ENCODE results near the gene CYTH2. TPM values are rescaled to one million over a fixed set of nuclear protein-coding genes. Genes with fewer than 3 reads are reported as not detected.

CYTH2 gene
- total RNA-seq, 1 donor from 2014 or later: 50.3 TPM

DNA sequence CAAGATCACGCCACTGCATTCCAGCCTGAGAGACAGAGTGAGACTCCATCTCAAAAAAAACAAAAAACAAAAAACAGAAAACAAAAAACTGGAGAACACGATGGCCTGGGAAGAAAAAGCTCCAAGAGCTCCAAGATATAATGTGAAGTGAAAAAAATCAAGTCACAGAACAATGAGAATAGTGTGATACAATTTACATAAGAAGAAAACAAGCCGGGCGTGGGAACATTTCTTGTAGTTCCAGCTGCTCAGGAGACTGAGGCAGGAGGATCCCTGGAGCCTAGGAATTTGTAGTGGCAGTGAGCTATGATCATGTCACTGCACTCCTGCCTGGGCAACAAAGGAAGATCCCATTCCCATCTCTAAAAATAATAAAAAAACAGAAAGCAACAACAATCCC lies 51.0 kb downstream of the CYTH2 start:
- Histone ChIP-seq H3K9ac (no peak overlapping the region), H2AFZ (replicated peaks) (no peak overlapping the region), H3K36me3 (no peaks in the 10 kb centered on the region), H3F3A (ENCODE audit: low read depth) (peaks cover 4% of the 10 kb centered on the region), H3K79me2 (ENCODE audit: low read depth) (no peaks in the 10 kb centered on the region), H3K4me3 (no peak overlapping the region), H3K4me1 (no peaks in the 10 kb centered on the region), H3K27me3 (no peaks in the 10 kb centered on the region), H3K9me3 (ENCODE audit: low read depth) (no peaks in the 10 kb centered on the region), H3K27ac (no peak overlapping the region), H4K20me1 (ENCODE audit: low read depth) (no peaks in the 10 kb centered on the region), H3K4me2 (no peak overlapping the region)
- peaks cover 11% of the 10 kb centered on the region for H3K9me3 Mint-ChIP-seq
- no peak overlapping the region for H3K27ac Mint-ChIP-seq
- H3K36me3 Mint-ChIP-seq: no peaks in the 10 kb centered on the region
- TF ChIP-seq EZH2 (IDR thresholded peaks at IDR 0.05) (no peak), EZH2phosphoT487 (IDR thresholded peaks at IDR 0.05) (no peak)
- TF ChIP-seq, protein P1, sequence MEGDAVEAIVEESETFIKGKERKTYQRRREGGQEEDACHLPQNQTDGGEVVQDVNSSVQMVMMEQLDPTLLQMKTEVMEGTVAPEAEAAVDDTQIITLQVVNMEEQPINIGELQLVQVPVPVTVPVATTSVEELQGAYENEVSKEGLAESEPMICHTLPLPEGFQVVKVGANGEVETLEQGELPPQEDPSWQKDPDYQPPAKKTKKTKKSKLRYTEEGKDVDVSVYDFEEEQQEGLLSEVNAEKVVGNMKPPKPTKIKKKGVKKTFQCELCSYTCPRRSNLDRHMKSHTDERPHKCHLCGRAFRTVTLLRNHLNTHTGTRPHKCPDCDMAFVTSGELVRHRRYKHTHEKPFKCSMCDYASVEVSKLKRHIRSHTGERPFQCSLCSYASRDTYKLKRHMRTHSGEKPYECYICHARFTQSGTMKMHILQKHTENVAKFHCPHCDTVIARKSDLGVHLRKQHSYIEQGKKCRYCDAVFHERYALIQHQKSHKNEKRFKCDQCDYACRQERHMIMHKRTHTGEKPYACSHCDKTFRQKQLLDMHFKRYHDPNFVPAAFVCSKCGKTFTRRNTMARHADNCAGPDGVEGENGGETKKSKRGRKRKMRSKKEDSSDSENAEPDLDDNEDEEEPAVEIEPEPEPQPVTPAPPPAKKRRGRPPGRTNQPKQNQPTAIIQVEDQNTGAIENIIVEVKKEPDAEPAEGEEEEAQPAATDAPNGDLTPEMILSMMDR (IDR thresholded peaks at IDR 0.05): no peak
- DNase-seq (ENCODE audit: low spot score): no peak
- H3K27me3 Mint-ChIP-seq (ENCODE audit: insufficient read depth, low read depth): peaks cover 15% of the 10 kb centered on the region
- no peak overlapping the region for H3K4me3 Mint-ChIP-seq
- H3K4me1 Mint-ChIP-seq: peaks cover 19% of the 10 kb centered on the region

DNA sequence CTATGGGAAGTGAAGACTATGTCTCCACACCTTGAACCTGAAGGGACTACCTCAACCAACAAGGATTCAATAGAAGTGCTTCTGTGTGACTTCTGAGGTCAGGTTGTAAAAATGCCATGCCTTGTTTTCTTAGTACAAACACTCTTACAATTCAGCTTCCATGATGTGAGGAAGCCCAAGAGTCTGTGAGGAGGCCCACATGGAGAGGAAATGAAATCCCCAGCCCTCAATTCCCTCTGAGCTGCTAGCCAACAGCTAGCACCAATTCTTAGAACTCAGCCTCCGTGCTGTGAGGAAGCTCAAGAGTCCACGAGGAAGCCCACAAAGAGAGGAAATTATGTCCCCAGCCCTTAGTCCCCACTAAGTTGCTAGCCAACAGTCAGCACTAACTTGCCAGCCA lies 55.1 kb downstream of the CYTH2 start:
- H3K4me3 ChIP-seq: no peak overlapping the region
- Mint-ChIP-seq H3K27me3 (ENCODE audit: insufficient read depth, low read depth) (peaks cover 21% of the 10 kb centered on the region), H3K9me3 (peaks cover 26% of the 10 kb centered on the region), H3K4me3 (no peak overlapping the region), H3K4me1 (peaks cover 3% of the 10 kb centered on the region), H3K36me3 (no peaks in the 10 kb centered on the region), H3K27ac (no peak overlapping the region)
- H4K20me1 ChIP-seq (ENCODE audit: low read depth): no peaks in the 10 kb centered on the region
- no peaks in the 10 kb centered on the region for H3K79me2 ChIP-seq (ENCODE audit: low read depth)
- DNase-seq (ENCODE audit: low spot score): no peak
- no peak overlapping the region for H3K4me2 ChIP-seq
- H3K4me1 ChIP-seq: no peaks in the 10 kb centered on the region
- TF ChIP-seq EZH2phosphoT487 (IDR thresholded peaks at IDR 0.05): no peak
- no peak for TF ChIP-seq EZH2 (IDR thresholded peaks at IDR 0.05)
- TF ChIP-seq, protein P1 (IDR thresholded peaks at IDR 0.05): no peak
- H3K9me3 ChIP-seq (ENCODE audit: low read depth): peaks cover 6% of the 10 kb centered on the region
- no peaks in the 10 kb centered on the region for H3K27me3 ChIP-seq
- H2AFZ ChIP-seq (replicated peaks): no peak overlapping the region
- H3K36me3 ChIP-seq: no peaks in the 10 kb centered on the region
- no peaks in the 10 kb centered on the region for H3F3A ChIP-seq (ENCODE audit: low read depth)
- no peak overlapping the region for H3K9ac ChIP-seq
- no peak overlapping the region for H3K27ac ChIP-seq

DNA sequence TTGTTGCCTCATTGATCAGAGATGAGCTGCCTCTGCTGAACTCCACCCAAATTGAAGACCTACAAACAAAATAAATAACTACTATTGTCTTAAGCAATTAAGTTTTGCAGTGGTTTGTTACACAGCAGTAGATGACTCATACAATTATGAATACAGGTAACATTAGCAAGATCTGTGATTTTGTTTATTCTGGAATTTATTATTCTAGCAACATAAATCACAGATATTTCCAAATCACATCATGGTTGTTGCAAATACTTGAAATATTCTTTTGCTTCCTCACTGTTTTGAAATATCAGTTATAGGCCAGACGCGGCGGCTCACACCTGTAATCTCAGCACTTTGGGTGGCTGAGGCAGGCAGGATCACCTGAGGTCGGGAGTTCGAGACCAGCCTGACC lies 55.6 kb downstream of the CYTH2 start:
- no peaks in the 10 kb centered on the region for H3K27me3 ChIP-seq
- H3K36me3 Mint-ChIP-seq: no peaks in the 10 kb centered on the region
- no peak overlapping the region for H3K4me2 ChIP-seq
- no peaks in the 10 kb centered on the region for H4K20me1 ChIP-seq (ENCODE audit: low read depth)
- H3K9ac ChIP-seq: no peak overlapping the region
- peaks cover 3% of the 10 kb centered on the region for H3K4me1 Mint-ChIP-seq
- H3K4me1 ChIP-seq: no peaks in the 10 kb centered on the region
- H3K4me3 Mint-ChIP-seq: no peak overlapping the region
- peaks cover 6% of the 10 kb centered on the region for H3K9me3 ChIP-seq (ENCODE audit: low read depth)
- peaks cover 25% of the 10 kb centered on the region for H3K27me3 Mint-ChIP-seq (ENCODE audit: insufficient read depth, low read depth)
- TF ChIP-seq, protein P1 (IDR thresholded peaks at IDR 0.05): no peak
- TF ChIP-seq EZH2phosphoT487 (IDR thresholded peaks at IDR 0.05) (no peak), EZH2 (IDR thresholded peaks at IDR 0.05) (no peak)
- no peaks in the 10 kb centered on the region for H3K36me3 ChIP-seq
- H3K27ac ChIP-seq: no peak overlapping the region
- H3K79me2 ChIP-seq (ENCODE audit: low read depth): no peaks in the 10 kb centered on the region
- no peaks in the 10 kb centered on the region for H3F3A ChIP-seq (ENCODE audit: low read depth)
- H3K9me3 Mint-ChIP-seq: peaks cover 32% of the 10 kb centered on the region
- no peak overlapping the region for H2AFZ ChIP-seq (replicated peaks)
- no peak overlapping the region for H3K27ac Mint-ChIP-seq
- no peak for DNase-seq (ENCODE audit: low spot score)
- no peak overlapping the region for H3K4me3 ChIP-seq
